ENCODE results near the gene GRB10. TPM values are rescaled to one million over a fixed set of nuclear protein-coding genes. Genes with fewer than 3 reads are reported as not detected.

Gene GRB10
- polyA plus RNA-seq, 2 of the 4 experiments (the other 2 are of a cell fraction), result 23.2 to 37.0 TPM

GRCh38 chr7:50598460-50599343, 184.0 kb downstream of the GRB10 start:
- CTCF ChIA-PET, result interaction anchor here (0.6 to 2.6 kb wide), 4 partner anchors 9 to 132 kb away, joined by 3 to 10 read pairs (median 4); no protein-coding TSS in a partner anchor
- FAIRE-seq (no peak), DNase-seq (ENCODE audit: low read depth in 1 of 2, low spot score in 1 of 2) (no peak), ATAC-seq (no peak)
- Histone ChIP-seq H3K4me1 (no peaks in the 10 kb centered on the region), H3K27ac (no peak overlapping the region), H3K4me3 (no peak overlapping the region), H3K9me3 (no peaks in the 10 kb centered on the region), H3K4me2 (no peak overlapping the region)
- POLR2A ChIA-PET, result no interaction called here
- TF ChIP-seq CBX8 (IDR thresholded peaks at IDR 0.05) (no peak), CBX2 (IDR thresholded peaks at IDR 0.05; ENCODE audit: borderline replicate concordance, low read depth) (no peak), HEYL (CRISPR knock-in tag; IDR thresholded peaks at IDR 0.05) (no peak), HOXB13 (CRISPR knock-in tag; IDR thresholded peaks at IDR 0.05; ENCODE audit: low read depth) (no peak), TFCP2L1 (CRISPR knock-in tag; IDR thresholded peaks at IDR 0.05) (no peak), FOSL2 (IDR thresholded peaks at IDR 0.05) (no peak), FOSL2 (CRISPR knock-in tag; IDR thresholded peaks at IDR 0.05) (no peak), SREBF2 (IDR thresholded peaks at IDR 0.05) (no peak), NPAS2 (CRISPR knock-in tag; IDR thresholded peaks at IDR 0.05; ENCODE audit: borderline replicate concordance) (no peak)
- 92% methylated on average over 18 of the region's 18 CpGs for WGBS (ENCODE audit: missing lambda C conversion rate)

DNA sequence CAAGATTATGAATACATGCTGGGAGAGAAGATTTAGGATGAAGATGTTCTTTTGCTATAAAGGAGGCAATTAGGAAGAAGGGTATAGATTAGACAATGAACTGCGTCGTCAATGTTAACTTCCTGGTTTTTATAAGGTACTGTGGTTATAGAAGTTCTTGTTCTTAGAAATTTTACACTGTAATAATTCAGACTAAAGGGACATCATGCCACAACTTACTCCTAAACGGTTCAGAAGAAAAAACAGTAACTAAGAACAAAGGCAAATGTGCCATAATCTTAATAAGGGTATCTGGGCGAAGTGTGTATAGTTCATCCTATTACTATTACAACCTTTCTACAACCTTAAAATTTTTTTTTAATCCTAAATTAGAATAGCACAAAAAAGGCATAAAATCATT, 186.2 kb downstream of the GRB10 start:
- ChIA-PET POLR2A (no interaction called here), CTCF (interaction anchor here (1.0 to 2.1 kb wide), 6 partner anchors 10 to 179 kb away, joined by 3 to 5 read pairs (median 3); no protein-coding TSS in a partner anchor)
- H3K4me3 ChIP-seq, result no peak overlapping the region
- H3K4me1 ChIP-seq, result no peaks in the 10 kb centered on the region
- no peak for FAIRE-seq
- no peak overlapping the region for H3K4me2 ChIP-seq
- H3K27ac ChIP-seq, result no peak overlapping the region
- ATAC-seq, result no peak
- H3K9me3 ChIP-seq, result no peaks in the 10 kb centered on the region
- WGBS (ENCODE audit: missing lambda C conversion rate), result 80% methylated on average over 4 of the region's 4 CpGs
- TF ChIP-seq TFCP2L1 (CRISPR knock-in tag; IDR thresholded peaks at IDR 0.05) (no peak), ZNF302 (CRISPR knock-in tag; IDR thresholded peaks at IDR 0.05) (no peak), EHF (CRISPR knock-in tag; IDR thresholded peaks at IDR 0.05) (no peak), HOXA7 (CRISPR knock-in tag; IDR thresholded peaks at IDR 0.05) (no peak), MAX (IDR thresholded peaks at IDR 0.05) (no peak), JUNB (IDR thresholded peaks at IDR 0.05) (no peak), ZSCAN20 (CRISPR knock-in tag; IDR thresholded peaks at IDR 0.05) (no peak)
- TF ChIP-seq, protein P1, sequence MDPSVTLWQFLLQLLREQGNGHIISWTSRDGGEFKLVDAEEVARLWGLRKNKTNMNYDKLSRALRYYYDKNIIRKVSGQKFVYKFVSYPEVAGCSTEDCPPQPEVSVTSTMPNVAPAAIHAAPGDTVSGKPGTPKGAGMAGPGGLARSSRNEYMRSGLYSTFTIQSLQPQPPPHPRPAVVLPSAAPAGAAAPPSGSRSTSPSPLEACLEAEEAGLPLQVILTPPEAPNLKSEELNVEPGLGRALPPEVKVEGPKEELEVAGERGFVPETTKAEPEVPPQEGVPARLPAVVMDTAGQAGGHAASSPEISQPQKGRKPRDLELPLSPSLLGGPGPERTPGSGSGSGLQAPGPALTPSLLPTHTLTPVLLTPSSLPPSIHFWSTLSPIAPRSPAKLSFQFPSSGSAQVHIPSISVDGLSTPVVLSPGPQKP (IDR thresholded peaks at IDR 0.05; ENCODE audit: low read depth, low read length), result no peak
- TF ChIP-seq, protein P2, sequence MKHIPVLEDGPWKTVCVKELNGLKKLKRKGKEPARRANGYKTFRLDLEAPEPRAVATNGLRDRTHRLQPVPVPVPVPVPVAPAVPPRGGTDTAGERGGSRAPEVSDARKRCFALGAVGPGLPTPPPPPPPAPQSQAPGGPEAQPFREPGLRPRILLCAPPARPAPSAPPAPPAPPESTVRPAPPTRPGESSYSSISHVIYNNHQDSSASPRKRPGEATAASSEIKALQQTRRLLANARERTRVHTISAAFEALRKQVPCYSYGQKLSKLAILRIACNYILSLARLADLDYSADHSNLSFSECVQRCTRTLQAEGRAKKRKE (CRISPR knock-in tag; IDR thresholded peaks at IDR 0.05; ENCODE audit: low read depth), result no peak
- no peak for DNase-seq (ENCODE audit: low read depth in 1 of 2, low spot score in 1 of 2)

DNA sequence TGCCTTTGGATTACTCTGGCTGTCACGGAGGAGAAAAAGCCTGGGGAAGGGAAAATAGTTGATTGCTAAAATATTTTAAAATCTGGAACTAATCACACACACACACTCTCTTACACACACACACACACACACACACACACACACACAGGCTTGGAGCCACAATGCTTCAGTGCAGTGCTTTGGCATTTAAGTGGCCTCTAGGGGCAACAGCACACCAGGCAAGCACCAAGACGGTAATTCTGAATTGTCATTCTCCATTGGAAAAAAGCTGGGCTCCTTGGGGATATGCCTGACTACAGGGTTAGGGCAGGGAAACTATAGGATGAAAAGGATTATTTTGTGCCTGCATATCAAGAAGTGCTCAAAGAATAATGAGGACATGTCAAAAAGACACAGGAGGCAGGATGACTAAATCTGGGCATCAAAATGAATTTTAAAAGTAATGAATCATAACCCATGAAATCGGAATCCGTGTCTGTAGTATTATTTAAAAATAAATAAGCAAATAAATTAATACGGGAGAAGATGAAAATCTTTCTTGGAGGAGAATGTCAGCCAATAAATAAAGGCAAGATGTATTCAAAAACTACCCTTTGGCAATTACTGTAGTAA, 187.1 kb downstream of the GRB10 start:
- no peaks in the 10 kb centered on the region for H3K9me3 ChIP-seq
- H3K4me3 ChIP-seq, result no peak overlapping the region
- no peak overlapping the region for H3K27ac ChIP-seq
- POLR2A ChIA-PET, result no interaction called here
- H3K4me1 ChIP-seq, result no peaks in the 10 kb centered on the region
- DNase-seq (ENCODE audit: low read depth in 1 of 2, low spot score in 1 of 2), result peak in 1 of 2 experiments; percentile 78
- no peak overlapping the region for H3K4me2 ChIP-seq
- WGBS (ENCODE audit: missing lambda C conversion rate), result 87% methylated on average over 5 of the region's 5 CpGs
- FAIRE-seq, result no peak
- CTCF ChIA-PET, result interaction anchor here (0.6 to 1.7 kb wide), 9 partner anchors 9 to 567 kb away, joined by 3 to 7 read pairs (median 4); no protein-coding TSS in a partner anchor
- TF ChIP-seq CHD4 (IDR thresholded peaks at IDR 0.05; ENCODE audit: borderline replicate concordance), result no peak
- TF ChIP-seq POLR2A (IDR thresholded peaks at IDR 0.05; ENCODE audit: low read length), result no peak
- no peak for TF ChIP-seq MAX (IDR thresholded peaks at IDR 0.05)
- no peak for TF ChIP-seq EP300 (IDR thresholded peaks at IDR 0.05)
- no peak for TF ChIP-seq ZFP36 (IDR thresholded peaks at IDR 0.05; ENCODE audit: borderline replicate concordance, partially characterized antibody)
- TF ChIP-seq HDAC2 (IDR thresholded peaks at IDR 0.05), result no peak
- peak; percentile 34 to 57; a peak in 4 of 5 replicates for TF ChIP-seq RAD21 (conservative IDR thresholded peaks at IDR 0.05 in 1 of 2, IDR thresholded peaks at IDR 0.05 in 1 of 2)
- no peak for TF ChIP-seq FOSB (CRISPR knock-in tag; IDR thresholded peaks at IDR 0.05)
- TF ChIP-seq CTCF (IDR thresholded peaks at IDR 0.05), result peak; percentile 38
- no peak for TF ChIP-seq TP53 (CRISPR knock-in tag; IDR thresholded peaks at IDR 0.05)
- no peak for TF ChIP-seq NR3C1 (IDR thresholded peaks at IDR 0.05)
- TF ChIP-seq ESRRA (IDR thresholded peaks at IDR 0.05; ENCODE audit: borderline replicate concordance, low read length), result no peak
- no peak for TF ChIP-seq CBX2 (IDR thresholded peaks at IDR 0.05; ENCODE audit: borderline replicate concordance, low read depth)
- peak; percentile 66 to 86; a peak in 5 of 6 replicates for ATAC-seq

All from A549 (cell line).